HG02610 (cell line): ENCODE data around the gene PSAP.
A peak's percentile ranks its signal among the peaks of the same experiment; 100 is the strongest.

Experiments
- ATAC-seq: cut with Tn5 transposase; IDR thresholded peaks from one replicate; pipeline ENCODE4 v1.9.1; 2021; ENCODE audit warnings: mild to moderate bottlenecking, moderate library complexity; ENCODE audit not compliant: unreplicated experiment

PSAP gene

GRCh38 chr10:71829896-71830295, 21.2 kb downstream of the PSAP start:
- ATAC-seq = no peak

GRCh38 chr10:71829171-71829570, 21.9 kb downstream of the PSAP start:
- ATAC-seq = no peak

GRCh38 chr10:71828702-71829101, 22.3 kb downstream of the PSAP start:
- ATAC-seq = no peak

- no peak for ATAC-seq
Observed at GRCh38 chr10:71827852-71828251, 23.2 kb downstream of the PSAP start.

GRCh38 chr10:71825217-71825616, 25.8 kb downstream of the PSAP start:
- no peak for ATAC-seq

- no peak for ATAC-seq
Observed at GRCh38 chr10:71824333-71824732, 26.7 kb downstream of the PSAP start.

- ATAC-seq = no peak
Observed at GRCh38 chr10:71823356-71823755, 27.7 kb downstream of the PSAP start.

- ATAC-seq = no peak
Observed at GRCh38 chr10:71821909-71822763, 28.9 kb downstream of the PSAP start.

- no peak for ATAC-seq
Observed at GRCh38 chr10:71820966-71821365, 30.1 kb downstream of the PSAP start.

- ATAC-seq = no peak
Observed at GRCh38 chr10:71819985-71820384, 31.1 kb downstream of the PSAP start.

- no peak for ATAC-seq
Observed at GRCh38 chr10:71819441-71819861, 31.6 kb downstream of the PSAP start.

GRCh38 chr10:71818674-71819260, 32.3 kb downstream of the PSAP start:
- no peak for ATAC-seq

GRCh38 chr10:71817831-71818655, 33.0 kb downstream of the PSAP start:
- no peak for ATAC-seq

GRCh38 chr10:71816936-71817618, 34.0 kb downstream of the PSAP start:
- ATAC-seq = no peak

GRCh38 chr10:71816421-71816851, 34.6 kb downstream of the PSAP start:
- no peak for ATAC-seq

GRCh38 chr10:71815515-71816130, 35.4 kb downstream of the PSAP start:
- ATAC-seq = no peak

GRCh38 chr10:71814922-71815411, 36.1 kb downstream of the PSAP start:
- no peak for ATAC-seq

- no peak for ATAC-seq
Observed at GRCh38 chr10:71812913-71813590, 38.0 kb downstream of the PSAP start.

- ATAC-seq = peak; percentile 53
Observed at GRCh38 chr10:71812016-71812912, 38.8 kb downstream of the PSAP start.
